HG02623 (cell line): ENCODE results near the gene INF2.

Source experiments
- ATAC-seq: cut with Tn5 transposase; IDR thresholded peaks from one replicate; pipeline ENCODE4 v1.9.1; 2021; ENCODE audit warnings: moderate library complexity; ENCODE audit not compliant: unreplicated experiment

The INF2 gene

GRCh38 chr14:104732931-104733681, 43.7 kb downstream of the INF2 start:
- ATAC-seq, result no peak

- no peak for ATAC-seq
These were observed 44.7 kb downstream of the INF2 start for GRCh38 chr14:104734051-104734587.

GRCh38 chr14:104734601-104734990, 45.2 kb downstream of the INF2 start:
- ATAC-seq, result no peak

- no peak for ATAC-seq
These were observed 45.8 kb downstream of the INF2 start for GRCh38 chr14:104734991-104735779.

- no peak for ATAC-seq
These were observed 46.6 kb downstream of the INF2 start for GRCh38 chr14:104735830-104736642.

GRCh38 chr14:104738375-104739019, 49.1 kb downstream of the INF2 start:
- no peak for ATAC-seq

GRCh38 chr14:104739026-104739425, 49.6 kb downstream of the INF2 start:
- no peak for ATAC-seq

GRCh38 chr14:104739546-104740516, 50.4 kb downstream of the INF2 start:
- no peak for ATAC-seq

GRCh38 chr14:104741108-104741802, 51.8 kb downstream of the INF2 start:
- ATAC-seq, result no peak

GRCh38 chr14:104741803-104742251, 52.4 kb downstream of the INF2 start:
- no peak for ATAC-seq

- no peak for ATAC-seq
These were observed 53.4 kb downstream of the INF2 start for GRCh38 chr14:104742586-104743455.

GRCh38 chr14:104743461-104744380, 54.3 kb downstream of the INF2 start:
- ATAC-seq, result no peak

GRCh38 chr14:104744484-104744883, 55.1 kb downstream of the INF2 start:
- no peak for ATAC-seq

- ATAC-seq, result no peak
These were observed 56.0 kb downstream of the INF2 start for GRCh38 chr14:104745431-104745830.

GRCh38 chr14:104746071-104746545, 56.7 kb downstream of the INF2 start:
- no peak for ATAC-seq

GRCh38 chr14:104746934-104747481, 57.6 kb downstream of the INF2 start:
- ATAC-seq, result no peak
